Endothelial cell of umbilical vein (primary cell): ENCODE measurements around the gene FOXF1. TPM values are rescaled to one million over a fixed set of nuclear protein-coding genes. Genes with fewer than 3 reads are reported as not detected.

Experiments used
- BruUV-seq: library from RNA; stranded (reverse); fragments of 400-500 nt; replicated peaks from 2 replicates; lab custom pipeline; 2021; lab: Mats Ljungman, UMichigan
- CTCF ChIA-PET: fragments of 300-600, 350-600 bp; sonication (Branson Sonifier 250); formaldehyde crosslinking; loops from one replicate; lab custom pipeline; 2021; ENCODE audit warnings: antibody characterized with exemption, inconsistent platforms; lab: Charles Lee
- POLR2A ChIA-PET: fragments of 300-600, 350-600 bp; sonication (Branson Sonifier 250); formaldehyde crosslinking; loops from one replicate; lab custom pipeline; 2021; ENCODE audit warnings: antibody characterized with exemption, inconsistent platforms; lab: Charles Lee
- DNase-seq: peaks from one replicate; pipeline ENCODE4 v3.0.0-alpha.2; 2011; ENCODE audit warnings: low read depth, low spot score
- FAIRE-seq: peaks from 2 replicates; lab custom pipeline; 2011; peaks lifted over from hg19 to GRCh38; lab: Jason Lieb, UNC
- H2AFZ ChIP-seq: 2 replicates; pipeline ENCODE4 v1.6.0; 2012; ENCODE audit warnings: low read depth, low read length, control low read depth, inconsistent platforms
- H3K27ac ChIP-seq: 2 replicates; pipeline ENCODE4 v1.5.1; 2011; ENCODE audit warnings: low read depth, mild to moderate bottlenecking, control low read depth, low read length, moderate library complexity; ENCODE audit not compliant: insufficient read depth
- H3K27me3 ChIP-seq, 2 experiments: 2 replicates each; pipeline versions ENCODE4 v1.6.0 to v1.6.1; 2011; ENCODE audit warnings: low read length in 2 of 2, mixed read lengths in 1 of 2; ENCODE audit not compliant: control insufficient read depth in 2 of 2, insufficient read depth in 2 of 2
- H3K36me3 ChIP-seq, 2 experiments: 2 replicates in 1 of 2; 3 replicates in 1 of 2; pipeline ENCODE4 v1.5.1; 2011; ENCODE audit warnings: low read length in 2 of 2, mild to moderate bottlenecking in 1 of 2, moderate library complexity in 1 of 2; ENCODE audit not compliant: control insufficient read depth in 2 of 2, insufficient read depth in 2 of 2; ENCODE audit errors: extremely low read depth in 1 of 2
- H3K4me1 ChIP-seq: 3 replicates; pipeline ENCODE4 v1.5.1; 2011; ENCODE audit warnings: mild to moderate bottlenecking, low read length; ENCODE audit not compliant: control insufficient read depth, insufficient read depth; ENCODE audit errors: extremely low read depth
- H3K4me2 ChIP-seq: 2 replicates; pipeline ENCODE4 v1.6.1; 2011; ENCODE audit warnings: low read length, control low read depth, mixed read lengths; ENCODE audit not compliant: insufficient read depth
- H3K4me3 ChIP-seq, 3 experiments: fragments of 200-600 bp in 1 of 3; sonication (generic), shearing (Covaris generic) in 1 of 3; replicated peaks in 1 of 3; 2 replicates each; pipeline ENCODE4 v1.5.1; 2011 to 2016; ENCODE audit warnings: control low read depth in 3 of 3, low read length in 3 of 3, mild to moderate bottlenecking in 2 of 3, inconsistent platforms in 1 of 3, low read depth in 1 of 3, moderate library complexity in 1 of 3; ENCODE audit not compliant: insufficient read depth in 1 of 3
- H3K79me2 ChIP-seq: 2 replicates; pipeline ENCODE4 v1.6.0; 2012; ENCODE audit warnings: low read length, inconsistent platforms; ENCODE audit not compliant: control insufficient read depth, insufficient read depth
- H3K9ac ChIP-seq: replicated peaks from 2 replicates; pipeline ENCODE3; 2011; ENCODE audit warnings: low read length, control low read depth; ENCODE audit not compliant: insufficient read depth; ENCODE audit errors: extremely low read depth
- H3K9me1 ChIP-seq: replicated peaks from 3 replicates; pipeline ENCODE4 v1.6.0; 2011; ENCODE audit warnings: mild to moderate bottlenecking, low read length; ENCODE audit not compliant: control insufficient read depth, insufficient read depth; ENCODE audit errors: extremely low read depth
- H3K9me3 ChIP-seq: replicated peaks from 2 replicates; pipeline ENCODE4 v1.5.1; 2012; ENCODE audit warnings: low read length, inconsistent platforms; ENCODE audit not compliant: control insufficient read depth, insufficient read depth
- H4K20me1 ChIP-seq: replicated peaks from 2 replicates; pipeline ENCODE3; 2011; ENCODE audit warnings: mild to moderate bottlenecking, low read length; ENCODE audit not compliant: control insufficient read depth, insufficient read depth; ENCODE audit errors: extremely low read depth
- EZH2 ChIP-seq: IDR thresholded peaks from 2 replicates; pipeline ENCODE4 v1.6.1; 2012; ENCODE audit warnings: borderline replicate concordance, low read depth, mild to moderate bottlenecking, moderate library complexity, low read length, inconsistent platforms; ENCODE audit not compliant: severe bottlenecking
- FOS ChIP-seq: IDR thresholded peaks from 2 replicates; pipeline ENCODE4 v1.6.1; 2011; ENCODE audit warnings: mild to moderate bottlenecking, low read length, moderate library complexity, borderline replicate concordance; ENCODE audit not compliant: insufficient read depth
- GATA2 ChIP-seq: IDR thresholded peaks from 2 replicates; pipeline ENCODE4 v1.7.0; 2011; ENCODE audit warnings: low read depth, mild to moderate bottlenecking, moderate library complexity, mixed read lengths, low read length; ENCODE audit not compliant: insufficient read length, insufficient read depth
- JUN ChIP-seq: IDR thresholded peaks from 2 replicates; pipeline ENCODE4 v1.6.1; 2011; ENCODE audit warnings: borderline replicate concordance, low read depth; ENCODE audit not compliant: insufficient read length, insufficient read depth
- MYC ChIP-seq: IDR thresholded peaks from one replicate; pipeline ENCODE4 v1.6.1; 2011; ENCODE audit warnings: mild to moderate bottlenecking, low read depth, low read length
- POLR2A ChIP-seq: IDR thresholded peaks from 2 replicates; pipeline ENCODE4 v1.6.1; 2012; ENCODE audit warnings: low read depth, mild to moderate bottlenecking, control low read depth, low read length
- POLR2AphosphoS5 ChIP-seq: IDR thresholded peaks from 2 replicates; pipeline ENCODE4 v1.6.1; 2012; ENCODE audit warnings: low read depth, mild to moderate bottlenecking, control low read depth, low read length, moderate library complexity; ENCODE audit not compliant: insufficient read depth
- dilution Hi-C: fragments of 300-500 bp; cut with MboI; formaldehyde crosslinking; loops from one replicate; pipeline ENCODE4 v1.15.0; 2019; ENCODE audit warnings: low sequenced_read_pairs; ENCODE audit not compliant: extremely low pct_ligation_motif_present
- intact Hi-C: fragments of 100-400 bp; cut with micrococcal nuclease; formaldehyde crosslinking; loops from one replicate; pipeline ENCODE4 v1.10.0; 2022
- polyA plus RNA-seq, 4 experiments: library from polyadenylated mRNA; depleted of rRNA in 3 of 4; stranded (reverse) in 3 of 4; unstranded in 1 of 4; fragments of >200 nt; gene quantifications; 2 replicates each; pipeline versions ENCODE4 v1.2.1 to v1.2.3, GENCODE V29; 2011 to 2012; ENCODE audit warnings: missing spikeins in 1 of 4
- total RNA-seq: library from RNA; stranded (reverse); gene quantifications from 2 replicates; pipeline ENCODE4 v1.2.3, GENCODE V29; 2021
- TF ChIP-seq, protein P1 (sequence below): IDR thresholded peaks from 2 replicates; pipeline ENCODE4 v1.6.1; 2011; ENCODE audit not compliant: insufficient read depth, insufficient read length
- TF ChIP-seq, protein P2 (sequence below), 2 donors: IDR thresholded peaks; 1 replicate in 1 of 2; 2 replicates in 1 of 2; pipeline ENCODE4 v1.5.1; 2011; ENCODE audit warnings: low read length in 2 of 2, mild to moderate bottlenecking in 2 of 2, moderate library complexity in 2 of 2, control low read depth in 1 of 2, inconsistent platforms in 1 of 2, low read depth in 1 of 2; ENCODE audit not compliant: insufficient read depth in 1 of 2; ENCODE audit errors: extremely low read depth in 1 of 2

Gene FOXF1
- total and polyA plus RNA-seq, 2 donors (not counting 3 experiments of a cell fraction or from before 2014, with no cell fraction given) = 1.0 to 1.1 TPM

DNA sequence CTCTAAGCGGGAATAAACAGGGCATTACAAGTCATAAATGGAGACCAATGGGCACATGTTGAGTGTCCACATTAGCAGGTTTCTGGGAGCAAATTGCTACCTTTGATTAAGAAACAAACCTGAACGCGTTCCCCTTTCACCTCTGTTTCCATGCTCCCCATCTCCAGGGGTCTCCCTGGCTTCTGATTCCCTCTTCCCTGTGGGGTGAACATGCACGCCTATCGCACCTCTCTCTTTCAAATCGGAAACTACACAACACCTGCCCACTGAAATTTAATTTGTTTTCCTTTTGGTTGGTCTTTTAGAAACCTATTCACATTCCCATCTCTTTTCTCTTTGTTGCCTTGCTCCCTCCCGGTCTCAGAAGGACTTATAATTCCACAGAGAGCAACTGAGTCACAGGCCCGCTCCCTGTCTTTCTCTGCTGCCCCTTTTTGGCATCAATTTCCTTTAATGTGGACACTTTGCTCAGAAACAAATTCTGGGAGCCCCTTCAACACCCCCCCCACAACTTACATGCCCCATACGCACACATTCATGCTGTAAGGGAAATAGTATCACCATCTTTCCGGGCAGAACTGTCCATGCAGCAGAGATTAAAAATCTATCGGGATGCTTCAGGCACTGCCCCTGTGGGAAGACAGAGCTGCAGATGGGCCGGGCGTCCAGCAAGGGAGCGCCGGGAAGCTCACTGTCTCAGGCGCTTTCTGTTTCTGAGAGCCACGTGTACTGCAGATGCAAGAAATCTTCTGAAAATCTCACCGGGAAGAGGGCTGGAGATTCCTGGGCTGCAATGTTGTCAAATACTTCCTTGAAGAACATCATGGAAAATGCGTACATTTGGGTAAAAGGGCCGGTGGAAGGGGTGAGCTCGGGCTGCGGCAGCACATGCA, 7.2 kb upstream of the FOXF1 start:
- Histone ChIP-seq H2AFZ (no peak overlapping the region), H3K27ac (no peak overlapping the region), H3K79me2 (no peaks in the 10 kb centered on the region), H3K4me1 (no peaks in the 10 kb centered on the region), H3K27me3 (peaks cover 93 to 98% of the 10 kb centered on the region in 2 experiments), H4K20me1 (no peaks in the 10 kb centered on the region), H3K9me3 (no peaks in the 10 kb centered on the region), H3K4me3 (no peak overlapping the region), H3K4me2 (no peak overlapping the region), H3K9me1 (no peaks in the 10 kb centered on the region), H3K36me3 (no peaks in the 10 kb centered on the region), H3K9ac (no peak overlapping the region)
- no peak for DNase-seq
- FAIRE-seq = no peak
- dilution Hi-C loops = no loop called here
- ChIA-PET CTCF (interaction anchor here (1.6 kb wide), 1 partner anchor 251 kb away, joined by 6 read pairs; no protein-coding TSS in a partner anchor), POLR2A (no interaction called here)
- BruUV-seq = no TSS peak
- TF ChIP-seq POLR2A (no peak), EZH2 (peak; percentile 81)
- intact Hi-C loops = no loop called here

GRCh38 chr16:86503830-86504229, 6.5 kb upstream of the FOXF1 start:
- dilution Hi-C loops (no loop called here), intact Hi-C loops (no loop called here)
- CTCF ChIA-PET = interaction anchor here (1.6 kb wide), 1 partner anchor 252 kb away, joined by 6 read pairs; no protein-coding TSS in a partner anchor
- Histone ChIP-seq H2AFZ (no peak overlapping the region), H3K36me3 (no peaks in the 10 kb centered on the region), H3K79me2 (no peaks in the 10 kb centered on the region), H3K9ac (no peak overlapping the region), H4K20me1 (no peaks in the 10 kb centered on the region), H3K4me2 (no peak overlapping the region), H3K27ac (no peak overlapping the region), H3K4me1 (no peaks in the 10 kb centered on the region), H3K4me3 (no peak overlapping the region), H3K9me3 (no peaks in the 10 kb centered on the region), H3K9me1 (no peaks in the 10 kb centered on the region), H3K27me3 (peaks cover 91 to 98% of the 10 kb centered on the region in 2 experiments)
- DNase-seq (no peak), FAIRE-seq (no peak)
- TF ChIP-seq POLR2A (no peak), EZH2 (no peak), GATA2 (no peak), MYC (no peak), JUN (no peak), POLR2AphosphoS5 (no peak), FOS (no peak)
- TF ChIP-seq, protein P1, sequence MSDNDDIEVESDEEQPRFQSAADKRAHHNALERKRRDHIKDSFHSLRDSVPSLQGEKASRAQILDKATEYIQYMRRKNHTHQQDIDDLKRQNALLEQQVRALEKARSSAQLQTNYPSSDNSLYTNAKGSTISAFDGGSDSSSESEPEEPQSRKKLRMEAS = no peak
- TF ChIP-seq, protein P2, sequence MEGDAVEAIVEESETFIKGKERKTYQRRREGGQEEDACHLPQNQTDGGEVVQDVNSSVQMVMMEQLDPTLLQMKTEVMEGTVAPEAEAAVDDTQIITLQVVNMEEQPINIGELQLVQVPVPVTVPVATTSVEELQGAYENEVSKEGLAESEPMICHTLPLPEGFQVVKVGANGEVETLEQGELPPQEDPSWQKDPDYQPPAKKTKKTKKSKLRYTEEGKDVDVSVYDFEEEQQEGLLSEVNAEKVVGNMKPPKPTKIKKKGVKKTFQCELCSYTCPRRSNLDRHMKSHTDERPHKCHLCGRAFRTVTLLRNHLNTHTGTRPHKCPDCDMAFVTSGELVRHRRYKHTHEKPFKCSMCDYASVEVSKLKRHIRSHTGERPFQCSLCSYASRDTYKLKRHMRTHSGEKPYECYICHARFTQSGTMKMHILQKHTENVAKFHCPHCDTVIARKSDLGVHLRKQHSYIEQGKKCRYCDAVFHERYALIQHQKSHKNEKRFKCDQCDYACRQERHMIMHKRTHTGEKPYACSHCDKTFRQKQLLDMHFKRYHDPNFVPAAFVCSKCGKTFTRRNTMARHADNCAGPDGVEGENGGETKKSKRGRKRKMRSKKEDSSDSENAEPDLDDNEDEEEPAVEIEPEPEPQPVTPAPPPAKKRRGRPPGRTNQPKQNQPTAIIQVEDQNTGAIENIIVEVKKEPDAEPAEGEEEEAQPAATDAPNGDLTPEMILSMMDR (IDR thresholded peaks at IDR 0.05; ENCODE audit: extremely low read depth in 1 of 2, insufficient read depth in 1 of 2, low read depth in 1 of 2, low read length in 2 of 2) = no peak
- BruUV-seq = no TSS peak
- POLR2A ChIA-PET = no interaction called here
